ENCODE measurements around the gene PPFIBP1.

Gene PPFIBP1

DNA sequence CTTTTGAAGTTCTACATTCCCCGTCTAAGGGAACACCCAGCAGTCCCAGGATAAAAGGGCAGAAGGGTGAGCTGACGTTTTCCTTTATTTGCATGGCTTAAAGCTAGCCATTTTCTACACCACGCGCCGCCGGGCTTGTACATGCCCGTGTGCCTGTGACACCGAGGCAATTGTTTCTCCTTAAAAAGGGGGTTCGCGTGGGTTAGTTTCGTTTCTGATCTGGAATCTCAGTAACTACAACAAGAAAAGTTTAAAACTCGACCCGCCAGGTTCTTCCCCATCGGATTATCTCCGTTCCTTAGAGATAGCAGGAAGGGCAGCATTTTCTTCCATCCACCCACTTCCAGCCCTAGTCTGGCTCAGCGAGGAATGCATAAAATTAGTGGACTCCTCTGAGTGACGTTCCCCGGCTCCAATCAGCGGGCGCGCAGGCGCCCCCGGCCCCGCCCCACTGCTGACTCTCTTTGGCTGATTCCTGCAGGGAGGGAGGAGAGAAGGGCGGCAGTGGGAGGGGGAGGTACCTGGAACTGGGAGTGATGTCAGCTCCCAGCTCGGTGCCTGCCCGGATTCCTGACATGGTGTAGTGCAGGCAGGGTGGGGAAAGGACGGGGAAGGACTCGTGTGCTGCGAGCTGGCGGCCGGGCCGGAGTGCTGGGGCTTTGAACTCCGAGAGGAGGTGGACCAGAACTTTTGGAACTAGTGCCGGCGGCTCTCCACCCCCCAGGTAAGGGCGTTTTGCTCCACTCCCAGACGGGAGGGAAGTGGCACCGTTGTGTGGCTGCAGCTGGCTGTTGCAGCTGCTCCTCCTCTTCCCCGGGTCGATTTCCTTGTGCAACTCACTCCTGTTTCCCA, at the start of gene PPFIBP1:
Gene PPFIBP1, plus strand, starts transcription at position 565 of the 852 bp plus-strand sequence. CDS start 109,191 bp downstream, outside the sequence.
- peak; percentile 91 for DNase-seq

DNA sequence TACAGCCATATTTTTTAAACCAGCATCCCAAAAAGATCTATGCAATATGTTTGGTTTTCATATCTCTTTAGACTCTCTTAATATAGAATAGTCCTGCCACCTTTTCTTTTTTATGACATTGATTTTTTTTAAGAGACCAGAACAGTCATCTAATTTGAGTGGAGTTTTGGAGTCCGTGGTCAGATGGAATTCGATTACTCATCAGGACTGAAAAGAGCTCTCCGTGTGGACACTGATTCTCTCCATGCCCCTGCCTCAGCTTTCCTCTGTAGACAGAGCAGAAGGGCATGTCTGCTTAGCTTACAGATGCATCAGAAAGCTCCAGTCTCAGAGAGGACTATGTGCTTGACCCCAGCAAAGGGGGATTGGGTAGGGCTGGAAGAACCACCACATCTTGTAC, 49.7 kb upstream of the PPFIBP1 start:
- no peak for DNase-seq

DNA sequence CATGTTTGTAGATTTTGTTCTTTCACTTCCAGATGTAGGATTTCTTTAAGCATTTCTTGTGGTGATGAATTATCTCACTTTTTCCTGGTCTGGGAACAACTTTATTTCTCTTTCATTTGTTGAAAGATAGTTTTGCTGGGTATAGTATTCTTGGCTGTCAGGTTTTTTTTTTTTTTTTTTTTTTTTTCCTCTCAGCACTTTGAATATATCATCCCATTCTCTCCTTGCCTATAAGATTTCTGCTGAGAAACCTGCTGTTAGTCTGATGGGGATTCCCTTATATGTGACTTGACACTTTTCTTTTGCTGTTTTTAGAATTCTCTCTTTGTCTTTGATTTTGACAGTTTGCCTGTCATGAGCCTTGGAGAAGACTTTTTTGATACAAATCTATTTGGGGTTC, 47.0 kb upstream of the PPFIBP1 start:
- no peak for DNase-seq

DNA sequence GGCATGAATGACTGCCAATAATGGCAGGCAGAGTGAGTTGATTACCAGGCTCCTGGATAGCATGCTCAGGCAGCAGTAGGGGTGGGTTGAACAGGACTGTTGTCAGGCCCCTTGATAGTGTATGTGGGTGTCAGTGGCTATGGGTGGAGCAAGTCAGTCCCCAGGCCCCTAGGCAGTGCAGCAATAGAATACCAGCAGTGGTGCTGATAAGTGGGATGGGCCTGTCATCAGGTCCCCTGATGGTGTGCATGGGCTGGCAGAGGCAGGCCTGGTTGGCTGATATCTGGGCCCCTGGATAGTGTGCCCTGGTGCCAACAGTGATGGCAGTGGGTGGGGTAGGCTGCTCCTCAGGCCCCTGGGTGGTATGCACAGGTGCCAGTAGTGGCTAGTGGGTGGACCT, 45.1 kb upstream of the PPFIBP1 start:
- DNase-seq, result no peak

DNA sequence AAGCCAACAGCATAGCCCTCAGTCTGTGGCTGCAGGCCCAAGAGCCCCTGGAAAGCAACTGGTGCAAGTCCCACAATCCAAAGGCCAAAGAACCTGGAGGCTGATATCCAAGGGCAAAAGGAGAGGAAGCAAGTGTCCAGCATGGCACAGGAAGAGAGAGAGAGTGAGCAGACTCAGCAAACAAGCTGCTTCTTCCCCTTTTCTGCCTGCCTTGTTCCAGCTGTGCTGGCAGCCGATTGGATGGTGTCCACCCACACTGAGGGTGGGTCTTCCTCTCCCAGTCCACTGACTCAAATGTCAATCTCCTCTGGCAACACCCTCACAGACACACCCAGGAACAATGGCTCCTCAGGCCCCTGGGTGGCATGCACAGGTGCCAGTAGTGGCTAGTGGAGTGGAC, 44.0 kb upstream of the PPFIBP1 start:
- DNase-seq, result no peak

DNA sequence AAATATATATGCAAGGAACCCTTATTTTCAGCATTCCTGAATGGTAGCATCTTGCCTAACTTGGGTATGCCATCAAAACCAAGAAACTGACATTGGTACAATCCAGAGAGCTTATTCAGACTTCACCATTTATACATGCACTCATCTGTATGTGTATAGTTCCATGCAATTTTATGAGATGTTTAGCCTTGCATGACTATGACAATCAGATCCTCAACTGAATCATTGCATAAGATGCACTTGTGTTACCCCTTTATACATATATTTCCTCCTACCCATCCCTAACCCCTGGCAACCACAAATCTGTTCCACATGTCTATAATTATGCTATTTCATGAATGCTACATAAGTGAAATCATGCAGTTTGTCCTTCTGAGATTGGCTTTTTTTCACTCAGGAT, 37.0 kb upstream of the PPFIBP1 start:
- no peak for DNase-seq

DNA sequence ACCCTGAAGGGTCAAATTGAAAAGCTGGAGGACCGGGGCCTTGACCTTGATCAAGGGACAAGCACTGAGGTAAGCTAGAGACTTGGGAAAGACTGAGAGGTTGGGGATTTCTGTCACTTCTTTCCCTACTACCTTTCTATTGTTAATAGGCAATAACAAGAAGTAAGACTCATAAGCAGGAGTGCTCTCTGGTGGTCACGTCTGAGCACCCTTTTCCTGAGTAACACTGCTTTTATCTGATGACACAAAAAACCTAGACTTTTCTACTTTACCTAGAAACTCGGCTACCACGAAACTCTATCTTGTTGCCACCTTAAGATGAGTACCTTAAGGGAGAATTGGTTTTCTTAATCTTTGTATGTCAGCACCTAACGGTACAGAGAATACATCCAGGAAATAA, 35.5 kb upstream of the PPFIBP1 start:
- no peak for DNase-seq

DNA sequence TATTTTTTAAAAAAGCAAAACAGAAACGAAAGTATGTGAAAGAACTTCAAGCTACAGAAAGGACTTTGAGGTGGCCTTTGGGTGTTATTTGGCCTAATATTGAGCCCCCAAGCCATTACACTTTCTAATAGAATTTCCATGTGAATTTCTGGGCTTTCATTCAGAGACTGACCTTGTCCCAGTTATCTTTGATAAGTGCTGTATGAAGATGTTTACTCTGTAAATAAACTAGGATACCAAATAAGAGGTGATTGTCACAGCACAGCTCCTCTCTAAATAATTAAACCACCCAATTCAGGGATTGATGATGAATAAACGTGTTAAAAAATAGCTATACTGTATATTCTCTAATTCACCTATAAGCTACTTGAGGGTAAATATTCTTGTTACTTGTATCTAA, 32.8 kb upstream of the PPFIBP1 start:
- DNase-seq, result no peak

DNA sequence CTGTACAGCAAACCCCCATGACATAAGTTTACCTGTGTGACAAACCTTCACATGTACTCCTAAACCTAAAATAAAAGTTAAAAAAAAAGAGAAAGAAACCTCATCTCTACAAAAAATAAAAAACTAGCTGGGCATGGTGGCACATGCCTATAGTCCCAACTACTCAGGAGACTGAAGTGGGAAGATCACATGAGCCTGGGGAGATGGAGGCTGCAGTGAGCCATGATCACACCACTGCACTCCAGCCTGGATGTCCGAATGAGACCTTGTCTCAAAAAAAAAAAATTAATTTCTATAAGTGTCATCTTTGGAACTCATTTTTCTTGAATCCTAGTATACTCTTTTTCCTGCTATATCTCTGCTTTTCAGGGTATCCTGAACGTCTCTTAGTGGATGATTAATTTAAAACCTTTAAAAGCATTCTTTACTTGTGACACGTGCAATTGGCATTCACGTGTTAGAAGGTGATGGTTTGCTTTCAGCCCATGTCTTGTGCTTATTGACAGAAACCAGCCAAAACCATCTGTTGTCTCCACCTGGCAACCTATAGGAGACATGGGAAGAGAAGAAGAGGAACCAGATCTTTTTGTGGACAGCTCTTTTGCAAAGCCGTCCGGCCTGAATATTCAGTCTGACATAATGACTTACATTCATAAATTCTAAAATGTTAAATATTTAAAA, 30.6 kb upstream of the PPFIBP1 start:
- DNase-seq, result peak; percentile 14

DNA sequence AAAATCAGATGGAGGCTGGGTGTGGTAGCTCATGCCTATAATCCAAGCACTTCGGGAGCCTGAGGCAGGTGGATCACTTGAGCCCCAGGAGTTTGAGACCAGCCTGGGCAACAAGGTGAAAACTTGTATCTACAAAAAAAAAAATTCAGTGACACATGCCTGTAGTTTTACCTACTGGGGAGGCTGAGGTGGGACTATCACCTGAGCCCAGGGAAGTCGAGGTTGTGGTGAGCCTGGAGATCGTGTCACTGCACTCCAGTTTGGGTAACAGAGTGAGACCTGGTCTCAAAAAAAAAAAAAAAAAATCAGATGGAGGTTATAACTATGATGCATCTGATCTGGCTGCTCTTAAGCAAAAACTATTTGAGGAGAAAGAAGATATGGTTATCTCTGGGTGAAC, 26.6 kb upstream of the PPFIBP1 start:
- no peak for DNase-seq

DNA sequence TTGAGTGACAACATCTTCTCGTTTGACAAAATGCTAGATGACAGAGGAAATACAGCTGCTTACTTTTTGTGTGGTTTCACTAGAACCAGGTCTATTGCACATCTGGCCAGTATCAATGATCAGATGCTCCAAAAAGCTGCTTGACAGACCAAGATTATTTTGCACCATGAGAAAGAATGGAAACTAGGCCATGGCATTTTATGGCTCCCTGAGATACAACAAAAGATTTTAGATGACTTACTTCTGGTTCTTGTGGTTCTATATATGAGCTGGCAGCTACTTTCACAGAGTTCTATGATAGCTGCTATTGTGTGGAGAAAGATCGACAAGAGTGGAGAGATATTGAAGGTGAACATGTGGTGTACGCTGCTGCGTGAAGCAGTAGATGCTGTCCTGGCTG, 25.9 kb upstream of the PPFIBP1 start:
- DNase-seq, result no peak

DNA sequence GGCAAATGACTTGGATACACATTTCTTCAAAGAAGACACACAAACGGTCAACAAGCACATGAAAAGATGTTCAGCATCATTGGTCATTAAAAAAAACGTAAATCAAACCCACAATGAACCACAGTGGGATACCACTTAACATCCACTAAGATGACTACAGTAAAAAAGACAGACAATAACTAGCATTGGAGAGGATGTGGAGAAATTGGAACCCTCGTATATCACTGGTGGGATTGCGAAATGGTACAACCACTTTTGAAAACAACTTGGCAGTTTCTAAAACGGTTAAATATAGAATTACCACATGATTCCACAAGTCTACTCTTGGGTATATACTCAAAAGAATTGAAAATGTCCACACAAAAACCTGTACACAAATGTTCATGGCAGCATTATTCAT, 25.2 kb upstream of the PPFIBP1 start:
- no peak for DNase-seq

DNA sequence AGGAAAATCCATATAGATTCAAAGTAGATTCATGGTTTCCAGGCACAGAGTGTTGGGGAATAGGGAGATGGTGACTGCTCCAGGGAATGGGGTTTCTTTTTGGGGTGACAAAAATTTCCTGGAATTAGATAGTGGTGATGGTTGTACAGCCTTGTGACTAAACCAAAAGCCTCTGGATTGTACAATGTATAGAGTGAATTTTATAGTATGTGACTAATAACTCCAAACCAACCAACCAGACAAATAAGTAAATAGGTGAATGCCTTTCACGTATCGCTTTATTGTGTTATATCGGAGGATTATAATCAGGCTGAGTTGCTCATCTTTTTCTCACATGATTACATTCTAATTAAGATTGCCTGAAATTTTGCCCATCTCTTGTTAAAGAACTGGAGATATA, 24.6 kb upstream of the PPFIBP1 start:
- no peak for DNase-seq

DNA sequence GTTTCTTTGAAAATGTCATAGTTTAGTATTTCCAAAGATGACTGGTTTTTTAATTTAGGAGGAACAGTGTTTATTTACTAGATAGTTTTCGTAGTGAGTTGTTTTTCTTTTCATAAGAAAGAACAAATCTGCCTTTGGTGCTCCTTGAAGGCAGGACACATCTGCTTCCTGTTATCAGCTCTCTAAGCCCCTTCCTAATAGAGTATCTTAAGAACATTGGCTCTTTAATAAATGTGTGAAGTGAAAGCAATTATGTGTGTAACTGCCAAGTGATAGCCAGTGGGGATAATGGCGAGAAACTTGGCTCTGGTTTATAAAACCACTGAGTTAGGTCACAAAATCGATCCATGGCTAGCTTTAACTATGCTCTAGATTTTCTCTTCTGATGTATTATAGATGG, 23.5 kb upstream of the PPFIBP1 start:
- DNase-seq, result no peak

DNA sequence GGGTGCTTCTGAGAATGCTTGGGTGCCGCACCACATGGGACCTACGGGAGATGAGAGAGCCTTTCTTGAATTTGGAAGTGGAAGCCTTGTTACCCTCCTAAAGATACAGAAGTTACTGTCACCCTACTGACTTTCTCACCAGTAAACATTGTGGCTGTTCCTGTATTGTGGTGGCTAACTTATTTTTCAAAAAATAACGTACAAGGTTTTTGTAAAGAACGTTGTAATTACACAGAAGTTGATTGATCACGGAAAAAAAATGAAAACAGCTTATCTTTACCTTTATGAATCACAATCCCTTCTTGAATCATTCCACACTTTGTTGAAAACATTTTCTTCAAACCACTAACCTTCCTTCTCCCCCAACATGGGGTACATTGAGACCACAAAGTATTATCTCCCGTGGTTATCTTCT, 22.0 kb upstream of the PPFIBP1 start:
- DNase-seq, result no peak

DNA sequence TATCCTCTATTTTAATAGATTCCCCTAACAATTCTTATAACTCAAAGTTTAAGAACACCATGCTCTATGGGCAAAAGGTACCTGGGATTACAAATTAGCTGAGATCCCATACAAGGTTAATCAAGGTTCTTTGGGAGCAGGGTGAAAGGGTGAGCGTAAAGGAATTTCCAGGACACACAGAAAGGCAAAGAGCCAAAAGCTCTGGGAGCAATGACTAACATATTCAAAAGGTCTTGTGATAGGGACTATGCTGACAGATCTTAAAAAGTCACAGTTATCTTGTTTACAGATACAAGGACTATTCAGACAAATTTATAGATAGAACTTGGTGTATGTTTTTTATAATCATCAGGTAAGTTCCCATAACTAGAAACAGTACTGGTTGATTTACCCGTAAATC, 19.5 kb upstream of the PPFIBP1 start:
- DNase-seq, result no peak

DNA sequence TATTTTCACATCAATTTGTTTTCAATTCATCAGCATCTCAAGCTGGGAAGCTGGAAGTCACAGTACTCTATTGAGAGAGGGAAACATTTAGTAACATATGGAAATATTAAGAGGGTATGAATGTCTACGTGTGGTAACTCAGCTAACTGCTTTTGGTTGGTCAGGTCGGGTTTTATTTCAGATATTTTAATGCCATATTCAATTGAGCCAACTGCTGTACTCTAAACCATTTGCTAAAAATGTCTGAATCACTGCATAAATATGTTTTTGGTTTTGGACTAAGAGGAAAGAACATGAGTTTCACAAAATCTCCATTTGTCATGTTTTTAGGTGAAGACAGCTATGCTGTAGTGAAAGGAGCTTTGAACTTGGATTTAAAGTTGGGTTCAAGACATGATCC, 18.9 kb upstream of the PPFIBP1 start:
- no peak for DNase-seq

DNA sequence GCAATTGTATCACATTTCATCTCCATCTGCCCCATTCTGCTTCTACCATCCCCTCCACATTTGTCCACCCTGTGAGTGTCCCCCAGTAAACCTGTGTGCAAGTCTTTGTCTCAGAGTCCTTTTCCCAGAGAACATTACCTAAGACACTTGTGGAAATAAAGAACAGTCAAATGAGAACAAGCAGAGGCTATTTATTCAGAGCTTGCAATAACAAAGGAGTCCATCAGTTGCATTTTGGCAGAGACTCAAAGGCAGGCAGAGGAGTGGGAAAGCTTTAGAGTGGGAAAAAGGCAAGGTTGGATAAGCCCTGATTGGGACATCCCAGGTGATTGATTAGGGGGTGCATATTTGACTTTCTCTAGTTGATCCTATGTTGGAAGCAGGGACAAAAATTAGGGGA, 18.2 kb upstream of the PPFIBP1 start:
- peak; percentile 22 for DNase-seq

DNA sequence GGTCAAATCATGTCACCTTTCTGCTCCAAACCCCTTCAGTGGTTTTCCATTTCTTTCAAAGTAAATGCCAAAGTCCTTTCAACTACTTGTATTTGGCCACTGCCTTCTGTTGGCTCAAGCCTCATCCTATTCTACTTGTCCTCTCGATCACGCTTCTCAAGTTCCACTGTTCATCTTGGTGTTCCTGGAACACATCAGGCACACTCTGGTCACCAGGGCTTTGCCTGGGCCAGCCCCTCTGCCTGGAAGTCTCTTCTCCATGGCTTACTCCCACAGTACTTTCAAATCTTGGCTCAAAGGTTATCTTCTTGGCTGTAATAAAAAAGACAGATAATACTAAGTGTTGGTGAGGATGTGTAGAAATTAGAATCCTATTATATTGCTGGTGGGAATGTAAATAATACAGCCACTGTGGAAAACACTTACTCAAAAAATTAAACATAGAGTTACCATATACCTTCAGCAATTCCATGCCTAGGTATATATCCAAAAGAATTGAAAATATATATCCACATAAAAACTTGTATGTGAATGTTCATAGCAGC, 17.3 kb upstream of the PPFIBP1 start:
- no peak for DNase-seq

DNA sequence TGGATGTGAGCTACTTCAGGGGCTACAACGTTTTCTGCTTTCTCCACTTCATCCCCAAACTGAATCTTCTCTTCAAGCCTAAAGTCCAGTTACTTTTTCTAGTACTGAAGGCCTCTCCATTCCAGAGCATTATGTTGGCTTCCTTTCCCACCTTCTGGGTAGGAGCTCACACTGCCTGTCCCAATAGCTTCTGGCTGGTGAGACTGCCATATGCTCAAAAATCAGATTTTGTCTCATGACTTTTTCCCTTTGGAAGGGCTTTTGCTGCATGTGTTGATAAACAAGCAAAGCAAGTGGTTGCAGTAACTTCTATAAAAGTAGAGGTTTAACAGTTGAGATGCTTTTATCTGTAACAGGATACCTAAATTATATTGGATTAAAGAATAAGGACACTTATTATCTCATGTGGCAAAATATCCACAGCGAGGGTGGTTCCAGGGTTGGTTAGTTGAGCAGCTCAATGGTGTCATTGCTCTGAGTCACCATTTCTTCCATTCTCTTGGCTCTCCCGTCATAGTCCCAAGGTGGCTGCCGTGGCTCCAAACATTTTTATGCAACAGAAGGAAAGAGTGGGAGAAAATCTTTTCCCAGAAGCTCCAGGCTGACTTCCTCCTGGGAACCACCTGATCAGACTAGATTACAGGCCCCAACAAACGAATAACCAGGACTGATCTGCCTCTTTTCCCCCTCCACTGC, 15.1 kb upstream of the PPFIBP1 start:
- no peak for DNase-seq

DNA sequence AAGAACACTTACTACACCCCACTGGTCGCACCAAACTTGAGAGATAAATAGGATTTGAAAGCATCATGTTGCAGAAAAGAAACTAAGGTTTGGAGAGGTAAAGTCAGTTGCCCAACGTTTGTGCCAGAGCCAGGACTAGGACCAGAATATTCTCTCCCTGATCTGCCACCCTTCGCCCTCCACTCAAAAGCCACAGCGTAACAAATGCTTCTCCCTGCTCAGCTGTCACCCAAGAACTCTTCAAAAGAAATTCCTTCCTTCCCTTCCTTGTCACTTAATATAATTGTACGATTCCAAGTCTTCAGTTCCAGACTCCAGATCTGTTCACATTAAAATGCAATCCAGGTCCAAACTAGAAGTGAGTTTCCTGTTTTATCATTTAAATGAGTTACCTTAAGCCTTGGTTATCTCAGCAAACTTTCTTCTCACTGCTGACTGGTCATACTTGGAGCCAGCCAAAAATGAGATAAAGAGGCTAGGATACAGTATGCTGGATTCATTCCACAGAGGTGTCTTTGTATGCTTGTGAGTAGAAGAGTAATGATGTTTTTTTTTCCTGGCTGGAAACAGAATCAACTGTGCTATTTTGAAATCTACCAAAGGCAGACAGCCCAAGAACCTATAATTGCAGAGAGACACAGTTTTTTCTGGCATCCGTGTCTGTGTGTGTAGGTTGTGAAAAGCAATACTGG, 12.8 kb upstream of the PPFIBP1 start:
- DNase-seq, result no peak

DNA sequence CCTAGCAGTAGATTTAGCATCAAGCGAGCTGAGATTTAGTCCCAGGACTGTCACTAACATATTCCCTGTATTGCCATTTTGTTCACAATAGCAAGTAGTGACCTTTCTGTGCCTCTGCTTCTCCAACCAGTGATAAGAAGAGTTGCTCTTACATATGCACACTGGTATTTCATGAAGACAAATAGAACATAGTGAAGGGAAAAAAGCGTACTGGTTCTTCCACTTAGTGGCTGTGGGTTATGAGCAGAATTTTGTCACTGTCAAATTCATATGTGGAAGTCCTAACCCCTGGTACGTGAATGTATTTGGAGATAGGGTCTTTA, 12.3 kb upstream of the PPFIBP1 start:
- no peak for DNase-seq

DNA sequence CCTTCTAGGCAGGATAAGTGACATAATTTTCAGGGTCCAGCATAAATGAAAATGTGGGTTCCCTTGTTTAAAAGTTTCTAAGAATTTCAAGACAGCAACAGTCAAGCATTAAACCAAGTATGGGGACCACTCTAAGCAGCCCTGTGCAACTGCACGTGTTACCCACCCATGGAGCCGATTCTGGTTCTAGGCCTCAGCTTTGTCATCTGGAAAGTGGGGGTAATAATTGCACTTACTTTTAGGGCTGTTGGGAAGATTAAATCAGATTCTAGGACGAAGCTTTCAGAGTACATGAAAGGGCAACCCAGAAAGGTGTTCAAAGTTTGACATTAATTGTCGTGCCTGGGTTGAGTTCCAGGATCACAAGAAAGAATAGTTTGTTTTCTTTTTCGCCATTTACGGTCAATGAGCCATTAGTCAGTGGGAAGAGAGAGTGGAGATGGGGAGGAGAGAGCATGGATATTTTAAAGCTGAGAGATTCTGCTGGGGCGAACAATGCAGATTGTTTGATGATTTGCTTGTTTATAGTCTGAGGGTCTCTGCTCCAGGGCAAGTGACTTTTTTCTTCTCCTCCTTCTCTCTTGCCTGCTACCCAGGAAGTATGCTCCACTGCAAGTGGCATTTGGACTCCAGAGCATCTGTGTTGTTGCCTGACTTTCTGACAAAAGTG, 10.7 kb upstream of the PPFIBP1 start:
- DNase-seq, result no peak
